Upper lobe of left lung (tissue), 4 donors: Measurements from ENCODE around the gene VSTM4.

Source experiments
- CTCF ChIP-seq, 6 experiments: fragments of 450-650 bp in 4 of 6; fragments of 200-600 bp in 2 of 6; sonication (generic) in 2 of 6; IDR thresholded peaks; one replicate each; pipeline ENCODE4 v1.5.1; 2016 to 2019; ENCODE audit warnings: antibody characterized with exemption in 6 of 6
- EP300 ChIP-seq, 4 donors: sonication (generic); formaldehyde crosslinking; IDR thresholded peaks; one replicate each; pipeline ENCODE4 v1.5.1; 2017; ENCODE audit warnings: antibody characterized with exemption in 4 of 4, control low read depth in 2 of 4
- POLR2A ChIP-seq, 4 donors: fragments of 450-650 bp; IDR thresholded peaks; one replicate each; pipeline ENCODE4 v1.5.1; 2016 to 2017; ENCODE audit warnings: antibody characterized with exemption in 4 of 4, mild to moderate bottlenecking in 2 of 4
- POLR2AphosphoS5 ChIP-seq, 2 donors: sonication (generic); formaldehyde crosslinking; IDR thresholded peaks; one replicate each; pipeline ENCODE4 v1.5.1; 2017; ENCODE audit warnings: antibody characterized with exemption in 2 of 2

- TF ChIP-seq CTCF (IDR thresholded peaks at IDR 0.05) (no peak), POLR2AphosphoS5 (IDR thresholded peaks at IDR 0.05) (no peak), EP300 (IDR thresholded peaks at IDR 0.05) (no peak), POLR2A (IDR thresholded peaks at IDR 0.05) (no peak)
These were observed 129.6 kb downstream of the VSTM4 start for GRCh38 chr10:48985621-48986158.
